Endodermal cell (in vitro differentiated cells): Measurements from ENCODE around the gene RHBDF2. TPM values are rescaled to one million over a fixed set of nuclear protein-coding genes. Genes with fewer than 3 reads are reported as not detected.

Experiments used
- DNase-seq: peaks from one replicate; pipeline ENCODE4 v3.0.0-alpha.2; 2017
- H3K27ac ChIP-seq: 2 replicates; pipeline ENCODE4 v1.5.1; 2013; ENCODE audit warnings: mild to moderate bottlenecking, low read depth, low read length, moderate library complexity
- H3K27me3 ChIP-seq: 2 replicates; pipeline ENCODE4 v1.6.1; 2013; ENCODE audit warnings: mild to moderate bottlenecking, low read length, moderate library complexity; ENCODE audit not compliant: insufficient read depth, control insufficient read depth, poor library complexity, severe bottlenecking
- H3K36me3 ChIP-seq: 2 replicates; pipeline ENCODE4 v1.7.0; 2013; ENCODE audit warnings: mild to moderate bottlenecking, low read length, moderate library complexity; ENCODE audit not compliant: control insufficient read depth, insufficient read depth
- H3K4me1 ChIP-seq: one replicate; pipeline ENCODE4 v1.7.0; 2013; ENCODE audit warnings: low read length; ENCODE audit not compliant: control insufficient read depth, insufficient read depth
- H3K4me3 ChIP-seq: 2 replicates; pipeline ENCODE4 v1.5.1; 2013; ENCODE audit warnings: mild to moderate bottlenecking, low read length, moderate library complexity
- H3K9ac ChIP-seq: 2 replicates; pipeline ENCODE4 v1.6.1; 2013; ENCODE audit warnings: mild to moderate bottlenecking, low read length, moderate library complexity; ENCODE audit not compliant: poor library complexity, severe bottlenecking; ENCODE audit errors: extremely low read depth
- H3K9me3 ChIP-seq: 2 replicates; pipeline ENCODE4 v1.6.1; 2013; ENCODE audit warnings: mild to moderate bottlenecking, low read length, moderate library complexity; ENCODE audit not compliant: control insufficient read depth
- H3K27ac Mint-ChIP-seq: 2 replicates; pipeline ENCODE4 v1.8.0; 2020; ENCODE audit warnings: mixed read lengths
- H3K27me3 Mint-ChIP-seq: 2 replicates; pipeline ENCODE4 v1.8.0; 2021; ENCODE audit warnings: mild to moderate bottlenecking, mixed read lengths; ENCODE audit not compliant: insufficient read depth
- H3K36me3 Mint-ChIP-seq: 2 replicates; pipeline ENCODE4 v1.8.0; 2020; ENCODE audit warnings: low read depth, mixed read lengths
- H3K4me1 Mint-ChIP-seq: 2 replicates; pipeline ENCODE4 v1.8.0; 2020; ENCODE audit warnings: mixed read lengths
- H3K4me3 Mint-ChIP-seq: 2 replicates; pipeline ENCODE4 v1.8.0; 2020; ENCODE audit warnings: mild to moderate bottlenecking, moderate library complexity, mixed read lengths
- H3K9me3 Mint-ChIP-seq: 2 replicates; pipeline ENCODE4 v1.8.0; 2020; ENCODE audit warnings: mild to moderate bottlenecking, mixed read lengths
- CTCF ChIP-seq: fragments of 200-600 bp; sonication (generic); conservative IDR thresholded peaks from 2 replicates; pipeline ENCODE4 v1.5.0; 2021; ENCODE audit warnings: antibody characterized with exemption, mild to moderate bottlenecking
- WGBS, 2 experiments: methylation state at CpG; one replicate each; pipeline versions ENCODE4 v1.1.5 to v1.1.7; 2013; ENCODE audit warnings: missing lambda C conversion rate in 2 of 2, mixed read lengths in 1 of 2; ENCODE audit not compliant: insufficient coverage in 1 of 2, insufficient read length in 1 of 2; 5-methylcytosine and 5-hydroxymethylcytosine counted together
- total RNA-seq, 2 donors: library from RNA; stranded (reverse); fragmentation: NEBNext Ultra II Directional in 1 of 2; extraction: Animal tissue kit (Norgen Biotek cat#: 25700) in 1 of 2; gene quantifications; 2 replicates in 1 of 2; 3 replicates in 1 of 2; pipeline ENCODE4 v1.2.1, GENCODE V29; 2021

The RHBDF2 gene
- total RNA-seq, 2 donors from 2014 or later: 28.5 to 31.1 TPM

DNA sequence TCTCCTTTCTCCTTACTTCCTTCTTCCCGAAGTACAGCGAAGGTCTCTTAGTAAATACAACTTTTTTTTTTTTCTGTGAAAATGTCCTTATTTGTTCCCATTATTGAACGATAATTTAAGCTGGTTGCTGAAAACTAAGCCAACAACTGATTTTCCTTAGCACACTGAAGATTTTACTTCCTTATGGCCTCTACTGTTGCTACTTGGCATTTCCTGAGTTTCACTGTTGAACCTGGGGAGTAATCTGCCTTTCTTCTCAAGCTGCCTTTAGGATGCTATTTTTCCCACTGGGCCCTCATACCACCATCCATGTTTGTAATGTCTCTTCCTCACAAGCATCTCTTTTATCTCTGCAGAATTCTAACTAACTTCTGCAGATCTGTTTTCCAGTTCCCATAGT, 74.4 kb downstream of the RHBDF2 start:
- H3K36me3 Mint-ChIP-seq: peaks cover 11% of the 10 kb centered on the region
- H3K27ac Mint-ChIP-seq: no peak overlapping the region
- no peak overlapping the region for H3K27ac ChIP-seq
- H3K4me3 Mint-ChIP-seq: no peak overlapping the region
- no peak for TF ChIP-seq CTCF
- no peaks in the 10 kb centered on the region for H3K9me3 Mint-ChIP-seq
- no peaks in the 10 kb centered on the region for H3K4me1 ChIP-seq
- no peaks in the 10 kb centered on the region for H3K9me3 ChIP-seq
- no peaks in the 10 kb centered on the region for H3K27me3 Mint-ChIP-seq
- no peak for DNase-seq
- no peaks in the 10 kb centered on the region for H3K36me3 ChIP-seq
- peaks cover 21% of the 10 kb centered on the region for H3K4me1 Mint-ChIP-seq
- H3K27me3 ChIP-seq: no peaks in the 10 kb centered on the region
- no peak overlapping the region for H3K4me3 ChIP-seq
- WGBS, 2 experiments: 94 to 96% methylated on average over 3 of the region's 3 CpGs
- H3K9ac ChIP-seq: no peak overlapping the region

DNA sequence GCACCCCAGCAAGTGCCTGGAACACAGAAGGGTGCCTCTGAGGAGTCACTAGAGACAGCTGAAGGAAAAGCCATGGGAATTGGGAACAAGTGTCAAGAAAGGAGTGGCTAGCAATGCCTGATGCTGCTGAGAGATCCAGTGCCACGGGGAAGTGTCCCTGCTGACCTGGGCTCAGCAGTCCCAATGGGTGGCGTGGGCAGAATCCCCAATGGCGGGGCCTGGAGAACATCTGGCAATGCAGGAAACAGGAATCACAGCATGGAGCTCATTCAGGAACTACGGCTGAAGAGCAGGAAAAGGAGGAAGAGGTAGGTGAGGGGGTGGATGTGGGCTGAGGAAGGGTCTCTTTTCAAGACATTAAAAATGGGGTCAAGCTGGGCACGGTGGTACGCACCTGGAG, 78.4 kb downstream of the RHBDF2 start:
- Histone ChIP-seq H3K36me3 (no peaks in the 10 kb centered on the region), H3K4me1 (no peaks in the 10 kb centered on the region), H3K9ac (no peak overlapping the region), H3K9me3 (no peaks in the 10 kb centered on the region), H3K4me3 (no peak overlapping the region), H3K27me3 (no peaks in the 10 kb centered on the region), H3K27ac (no peak overlapping the region)
- no peak for TF ChIP-seq CTCF
- Mint-ChIP-seq H3K27me3 (no peaks in the 10 kb centered on the region), H3K4me3 (no peak overlapping the region), H3K4me1 (peaks cover 2% of the 10 kb centered on the region), H3K36me3 (peaks cover 11% of the 10 kb centered on the region), H3K27ac (peak overlapping the region; percentile 53), H3K9me3 (no peaks in the 10 kb centered on the region)
- 96 to 100% methylated on average over 4 to 6 of the region's 6 CpGs for WGBS, 2 experiments
- no peak for DNase-seq

DNA sequence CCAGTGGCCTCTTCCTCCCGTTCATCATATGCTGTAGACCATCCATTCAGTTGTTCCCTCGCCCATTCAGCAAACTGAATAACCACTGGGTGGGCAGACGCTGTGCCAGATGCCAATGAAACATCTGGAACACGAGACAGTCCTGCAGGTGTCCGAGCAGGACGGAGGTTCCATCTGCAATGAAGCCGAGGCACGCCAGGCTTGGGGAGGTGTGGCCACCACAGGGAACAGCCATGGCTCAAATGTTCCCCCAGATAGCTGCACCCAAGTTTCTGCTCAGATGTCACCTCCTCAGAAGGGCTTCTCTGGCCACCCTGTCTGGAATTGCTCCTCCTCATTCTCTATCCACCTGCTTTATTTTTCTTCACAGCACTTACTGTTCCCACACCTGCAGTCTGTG, 78.8 kb downstream of the RHBDF2 start:
- no peaks in the 10 kb centered on the region for H3K27me3 ChIP-seq
- no peaks in the 10 kb centered on the region for H3K36me3 ChIP-seq
- H3K4me3 Mint-ChIP-seq: no peak overlapping the region
- no peaks in the 10 kb centered on the region for H3K27me3 Mint-ChIP-seq
- no peaks in the 10 kb centered on the region for H3K9me3 Mint-ChIP-seq
- H3K36me3 Mint-ChIP-seq: peaks cover 13% of the 10 kb centered on the region
- no peak overlapping the region for H3K4me3 ChIP-seq
- no peak overlapping the region for H3K27ac ChIP-seq
- no peak for TF ChIP-seq CTCF
- no peak overlapping the region for H3K27ac Mint-ChIP-seq
- DNase-seq: no peak
- WGBS, 2 experiments: 97 to 99% methylated on average over 8 of the region's 8 CpGs
- H3K4me1 Mint-ChIP-seq: peaks cover 2% of the 10 kb centered on the region
- H3K9me3 ChIP-seq: no peaks in the 10 kb centered on the region
- no peaks in the 10 kb centered on the region for H3K4me1 ChIP-seq
- no peak overlapping the region for H3K9ac ChIP-seq
